Measurements from ENCODE around the gene LST1. TPM values are rescaled to one million over a fixed set of nuclear protein-coding genes. Genes with fewer than 3 reads are reported as not detected.
A peak's percentile ranks its signal among the peaks of the same experiment; 100 is the strongest.
"Not testable (repeated sequence)": the region's sequence is repeated elsewhere in the genome, so short reads cannot be mapped to it uniquely, and the experiment has no call there.

The LST1 gene
- total RNA-seq, 6 donors from 2014 or later: 7.7 to 132 (median 33.5) TPM

DNA sequence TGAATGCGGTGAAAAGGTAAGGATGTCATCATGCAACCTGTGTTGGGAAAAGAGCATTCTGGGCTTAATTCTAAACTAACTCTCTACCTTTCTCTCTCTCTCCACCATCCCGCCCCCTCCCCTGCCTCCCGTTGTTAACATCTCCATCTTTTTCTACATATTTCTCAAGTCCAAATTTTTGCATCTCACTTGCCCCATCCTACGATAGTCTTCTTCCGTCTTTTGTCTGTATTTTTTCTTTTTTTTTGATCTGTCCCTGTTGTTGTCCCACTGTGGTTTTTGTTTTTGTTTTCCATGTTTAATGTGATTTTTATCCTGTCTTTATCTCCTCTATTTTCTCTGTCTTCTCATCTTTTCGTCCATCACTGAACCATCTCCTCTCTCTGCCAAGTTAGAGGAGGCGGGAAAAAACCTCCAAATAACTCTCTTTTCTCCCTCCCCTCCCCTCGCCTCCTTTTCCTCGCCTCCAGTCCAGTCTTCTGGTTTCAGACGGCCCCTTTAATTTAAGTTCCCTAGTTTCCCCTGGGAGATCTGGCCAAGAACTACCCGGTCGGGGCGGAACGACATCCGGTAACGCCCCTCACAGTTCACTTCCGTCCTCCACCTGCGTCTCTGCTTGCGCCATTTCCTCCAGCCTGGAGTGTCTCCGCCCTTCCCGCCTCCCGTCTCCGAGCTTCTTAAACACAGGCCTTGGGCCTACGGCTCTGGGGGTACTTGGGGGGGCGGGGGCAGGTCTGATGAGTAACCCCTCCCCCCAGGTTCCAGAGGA, 38.9 kb upstream of the LST1 start, which contains the start of gene NFKBIL1:
Gene NFKBIL1 (plus strand): TSS at position 651 of the 769 bp plus-strand sequence. CDS start 87 bp downstream, at position 738.
- Histone ChIP-seq H3K4me3 (peak within 1 kb of the TSS; percentile 22 to 54 (median 44)), H3K27ac (peak within 1 kb of the TSS; percentile 79 to 87 (median 83)), H3K36me3 (peaks cover 0 to 24% (median 9%) of the 10 kb centered on the region in 4 donors), H3K9me3 (no peaks in the 10 kb centered on the region), H3K4me1 (peaks cover 18 to 37% (median 25%) of the 10 kb centered on the region in 4 donors), H3K27me3 (no peaks in the 10 kb centered on the region)
- DNase-seq (peak; percentile 60 to 97), ATAC-seq (ENCODE audit: low FRiP score in 2 of 2) (peak; percentile 97 to 98)
- 0% methylated on average over 25 of the region's 25 CpGs for WGBS, 2 donors
- TF ChIP-seq EP300 (IDR thresholded peaks at IDR 0.05) (peak in 1 of 4 donors; percentile 26), POLR2AphosphoS5 (IDR thresholded peaks at IDR 0.05) (peak; percentile 94), POLR2A (IDR thresholded peaks at IDR 0.05) (peak in 2 of 4 donors; percentile 36 to 65)
- TF ChIP-seq, protein P1, sequence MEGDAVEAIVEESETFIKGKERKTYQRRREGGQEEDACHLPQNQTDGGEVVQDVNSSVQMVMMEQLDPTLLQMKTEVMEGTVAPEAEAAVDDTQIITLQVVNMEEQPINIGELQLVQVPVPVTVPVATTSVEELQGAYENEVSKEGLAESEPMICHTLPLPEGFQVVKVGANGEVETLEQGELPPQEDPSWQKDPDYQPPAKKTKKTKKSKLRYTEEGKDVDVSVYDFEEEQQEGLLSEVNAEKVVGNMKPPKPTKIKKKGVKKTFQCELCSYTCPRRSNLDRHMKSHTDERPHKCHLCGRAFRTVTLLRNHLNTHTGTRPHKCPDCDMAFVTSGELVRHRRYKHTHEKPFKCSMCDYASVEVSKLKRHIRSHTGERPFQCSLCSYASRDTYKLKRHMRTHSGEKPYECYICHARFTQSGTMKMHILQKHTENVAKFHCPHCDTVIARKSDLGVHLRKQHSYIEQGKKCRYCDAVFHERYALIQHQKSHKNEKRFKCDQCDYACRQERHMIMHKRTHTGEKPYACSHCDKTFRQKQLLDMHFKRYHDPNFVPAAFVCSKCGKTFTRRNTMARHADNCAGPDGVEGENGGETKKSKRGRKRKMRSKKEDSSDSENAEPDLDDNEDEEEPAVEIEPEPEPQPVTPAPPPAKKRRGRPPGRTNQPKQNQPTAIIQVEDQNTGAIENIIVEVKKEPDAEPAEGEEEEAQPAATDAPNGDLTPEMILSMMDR (IDR thresholded peaks at IDR 0.05): peak in 2 of 6 experiments; percentile 12 to 37

DNA sequence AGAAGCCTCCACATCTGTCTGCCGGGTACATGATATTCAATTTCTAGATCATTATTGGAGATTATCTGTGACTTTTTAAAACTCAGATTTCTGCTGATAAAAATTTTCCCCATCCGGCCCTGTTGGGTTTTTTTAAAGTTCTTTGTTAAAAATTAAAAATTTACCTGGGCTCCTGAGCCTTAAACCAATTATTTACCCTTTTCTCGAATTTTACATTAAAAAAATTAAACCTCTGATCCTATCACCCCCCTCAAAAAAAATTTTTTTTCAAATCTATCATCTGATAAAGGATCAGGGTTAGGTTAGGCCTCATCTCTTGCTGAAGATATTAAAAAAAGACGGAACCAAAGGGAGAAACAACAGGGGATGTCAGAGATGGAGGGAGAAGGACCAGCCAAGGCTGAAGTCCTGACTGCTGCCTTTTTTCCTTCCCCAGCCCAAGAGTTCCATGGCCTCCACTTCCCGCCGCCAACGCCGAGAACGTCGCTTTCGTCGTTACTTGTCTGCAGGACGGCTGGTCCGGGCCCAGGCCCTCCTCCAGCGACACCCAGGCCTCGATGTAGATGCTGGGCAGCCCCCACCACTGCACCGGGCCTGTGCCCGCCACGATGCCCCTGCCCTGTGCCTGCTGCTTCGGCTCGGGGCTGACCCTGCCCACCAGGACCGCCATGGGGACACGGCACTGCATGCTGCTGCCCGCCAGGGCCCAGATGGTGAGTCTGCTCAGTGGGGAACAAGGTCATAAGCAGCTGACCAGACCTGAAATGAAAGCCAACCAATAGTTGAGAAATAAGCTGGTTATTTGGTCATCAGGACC, 38.1 kb upstream of the LST1 start:
- Histone ChIP-seq H3K9me3 (no peaks in the 10 kb centered on the region), H3K4me1 (peaks cover 13 to 30% (median 20%) of the 10 kb centered on the region in 4 donors), H3K36me3 (peaks cover 0 to 24% (median 10%) of the 10 kb centered on the region in 4 donors), H3K27me3 (no peaks in the 10 kb centered on the region), H3K27ac (peak overlapping the region; percentile 79 to 87 (median 83)), H3K4me3 (peak overlapping the region in 3 of 4 donors; percentile 42 to 54 (median 45))
- ATAC-seq (ENCODE audit: low FRiP score in 2 of 2) (peak in 1 of 2 donors; percentile 1), DNase-seq (peak in 1 of 2 donors; percentile 85)
- 70% methylated on average over 17 to 24 of the region's 24 CpGs for WGBS, 2 donors
- TF ChIP-seq POLR2A (IDR thresholded peaks at IDR 0.05) (no peak), EP300 (IDR thresholded peaks at IDR 0.05) (no peak), POLR2AphosphoS5 (IDR thresholded peaks at IDR 0.05) (no peak)
- TF ChIP-seq, protein P1 (IDR thresholded peaks at IDR 0.05): no peak

DNA sequence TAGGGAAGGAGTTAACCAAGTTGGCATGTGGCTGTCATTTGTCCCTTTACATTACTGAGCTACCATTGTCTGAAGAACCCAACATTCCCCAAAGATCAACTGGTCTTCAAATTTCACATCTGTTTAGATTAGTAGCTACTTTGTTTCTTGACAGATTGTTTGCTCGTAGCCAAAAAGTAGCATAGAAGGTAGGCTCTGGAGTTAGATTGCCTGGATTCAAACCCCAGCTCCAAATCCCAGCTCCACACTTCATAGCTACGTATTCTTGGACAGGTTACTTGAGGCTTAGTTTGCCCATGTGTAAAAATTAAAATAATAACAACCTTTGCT, 37.6 kb upstream of the LST1 start:
- WGBS, 2 donors: 98 to 100% methylated on average over 2 of the region's 2 CpGs
- H3K36me3 ChIP-seq: peaks cover 0 to 30% (median 10%) of the 10 kb centered on the region in 4 donors
- ATAC-seq (ENCODE audit: low FRiP score in 2 of 2): no peak
- no peak for DNase-seq
- H3K4me3 ChIP-seq: peak overlapping the region in 2 of 4 donors; percentile 45 to 54
- no peaks in the 10 kb centered on the region for H3K27me3 ChIP-seq
- H3K27ac ChIP-seq: peak overlapping the region; percentile 79 to 87 (median 83)
- TF ChIP-seq EP300 (IDR thresholded peaks at IDR 0.05): no peak
- TF ChIP-seq, protein P1 (IDR thresholded peaks at IDR 0.05): no peak
- H3K9me3 ChIP-seq: no peaks in the 10 kb centered on the region
- H3K4me1 ChIP-seq: peaks cover 12 to 27% (median 18%) of the 10 kb centered on the region in 4 donors

DNA sequence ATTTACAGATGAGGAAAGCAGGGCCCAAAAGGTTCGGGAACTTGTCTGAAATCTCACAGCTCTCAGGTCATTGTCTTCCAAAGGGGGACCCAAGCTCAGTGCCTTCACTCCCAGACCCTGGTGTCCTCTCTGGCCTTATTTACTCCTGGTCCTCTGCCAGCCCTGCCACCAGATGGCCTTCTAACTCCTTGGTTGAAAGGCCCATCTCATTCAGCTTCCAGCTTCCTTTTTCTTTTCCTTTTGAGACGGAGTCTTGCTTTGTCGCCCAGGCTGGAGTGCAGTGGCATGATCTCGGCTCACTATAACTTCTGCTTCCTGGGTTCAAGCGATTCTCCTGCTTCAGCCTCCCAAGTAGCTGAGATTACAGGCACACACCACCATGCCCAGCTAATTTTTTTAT, 34.7 kb upstream of the LST1 start:
- H3K27me3 ChIP-seq, H3K4me3 ChIP-seq, H3K9me3 ChIP-seq: not testable (repeated sequence)
- WGBS, 2 donors: 37 to 44% methylated on average over 5 of the region's 5 CpGs
- Histone ChIP-seq H3K36me3 (peaks cover 0 to 42% (median 12%) of the 10 kb centered on the region in 4 donors), H3K4me1 (peaks cover 12 to 25% (median 17%) of the 10 kb centered on the region in 4 donors), H3K27ac (peak overlapping the region in 2 of 4 donors; percentile 24 to 34)
- ATAC-seq (ENCODE audit: low FRiP score in 2 of 2): peak in 1 of 2 donors; percentile 22
- DNase-seq: peak in 1 of 2 donors; percentile 82
- TF ChIP-seq, protein P1 (IDR thresholded peaks at IDR 0.05): peak; percentile 25 to 75 (median 52)

Measured in upper lobe of left lung (tissue), 6 donors.